Measurements from ENCODE around the gene JPH4. TPM values are rescaled to one million over a fixed set of nuclear protein-coding genes. Genes with fewer than 3 reads are reported as not detected.

JPH4 gene
- total and polyA plus RNA-seq, 4 donors: 0.23 to 3.1 (median 1.0) TPM

DNA sequence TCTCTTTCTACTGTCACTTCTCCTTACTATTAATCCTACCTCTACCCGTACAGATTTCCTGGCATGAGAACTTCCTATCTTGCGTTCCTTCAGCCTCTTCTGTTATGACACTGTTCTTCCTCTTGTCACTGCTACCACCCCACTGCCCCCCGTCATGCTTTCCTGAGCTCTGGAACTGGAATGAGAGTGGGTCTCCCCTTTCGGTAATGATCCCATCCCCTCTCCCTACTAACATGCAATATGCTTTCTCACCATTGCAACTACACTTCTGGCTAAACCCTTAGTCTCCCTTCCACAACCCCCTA lies 6.1 kb downstream of the JPH4 start:
- no peak for ATAC-seq (ENCODE audit: insufficient read depth, low FRiP score)
- H3K4me1 ChIP-seq (ENCODE audit: control insufficient read depth in 5 of 5, insufficient read depth in 5 of 5, low read length in 5 of 5): peaks cover 0 to 15% (median 12%) of the 10 kb centered on the region in 5 donors
- DNase-seq: no peak
- TF ChIP-seq, protein P1, sequence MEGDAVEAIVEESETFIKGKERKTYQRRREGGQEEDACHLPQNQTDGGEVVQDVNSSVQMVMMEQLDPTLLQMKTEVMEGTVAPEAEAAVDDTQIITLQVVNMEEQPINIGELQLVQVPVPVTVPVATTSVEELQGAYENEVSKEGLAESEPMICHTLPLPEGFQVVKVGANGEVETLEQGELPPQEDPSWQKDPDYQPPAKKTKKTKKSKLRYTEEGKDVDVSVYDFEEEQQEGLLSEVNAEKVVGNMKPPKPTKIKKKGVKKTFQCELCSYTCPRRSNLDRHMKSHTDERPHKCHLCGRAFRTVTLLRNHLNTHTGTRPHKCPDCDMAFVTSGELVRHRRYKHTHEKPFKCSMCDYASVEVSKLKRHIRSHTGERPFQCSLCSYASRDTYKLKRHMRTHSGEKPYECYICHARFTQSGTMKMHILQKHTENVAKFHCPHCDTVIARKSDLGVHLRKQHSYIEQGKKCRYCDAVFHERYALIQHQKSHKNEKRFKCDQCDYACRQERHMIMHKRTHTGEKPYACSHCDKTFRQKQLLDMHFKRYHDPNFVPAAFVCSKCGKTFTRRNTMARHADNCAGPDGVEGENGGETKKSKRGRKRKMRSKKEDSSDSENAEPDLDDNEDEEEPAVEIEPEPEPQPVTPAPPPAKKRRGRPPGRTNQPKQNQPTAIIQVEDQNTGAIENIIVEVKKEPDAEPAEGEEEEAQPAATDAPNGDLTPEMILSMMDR (IDR thresholded peaks at IDR 0.05; ENCODE audit: control extremely low read depth, extremely low read depth): no peak
- H3K4me3 ChIP-seq: no peak overlapping the region
- H3K36me3 ChIP-seq (ENCODE audit: control insufficient read depth in 4 of 4, insufficient read depth in 4 of 4, low read length in 4 of 4): no peaks in the 10 kb centered on the region
- H3K9me3 ChIP-seq (ENCODE audit: control insufficient read depth in 4 of 4, insufficient read depth in 3 of 4, low read length in 3 of 4): no peaks in the 10 kb centered on the region
- H3K27ac ChIP-seq (ENCODE audit: low read depth in 1 of 2, low read length in 1 of 2): peak overlapping the region in 1 of 2 donors; percentile 71
- peaks cover 0 to 39% (median 32%) of the 10 kb centered on the region in 3 donors for H3K27me3 ChIP-seq (ENCODE audit: control insufficient read depth in 3 of 3, insufficient read depth in 3 of 3, low read length in 2 of 3)
- 25 to 45% methylated on average over 4 of the region's 4 CpGs for WGBS, 2 donors
- no peak overlapping the region for H3K9ac ChIP-seq (ENCODE audit: insufficient read depth in 1 of 2, low read length in 2 of 2)

DNA sequence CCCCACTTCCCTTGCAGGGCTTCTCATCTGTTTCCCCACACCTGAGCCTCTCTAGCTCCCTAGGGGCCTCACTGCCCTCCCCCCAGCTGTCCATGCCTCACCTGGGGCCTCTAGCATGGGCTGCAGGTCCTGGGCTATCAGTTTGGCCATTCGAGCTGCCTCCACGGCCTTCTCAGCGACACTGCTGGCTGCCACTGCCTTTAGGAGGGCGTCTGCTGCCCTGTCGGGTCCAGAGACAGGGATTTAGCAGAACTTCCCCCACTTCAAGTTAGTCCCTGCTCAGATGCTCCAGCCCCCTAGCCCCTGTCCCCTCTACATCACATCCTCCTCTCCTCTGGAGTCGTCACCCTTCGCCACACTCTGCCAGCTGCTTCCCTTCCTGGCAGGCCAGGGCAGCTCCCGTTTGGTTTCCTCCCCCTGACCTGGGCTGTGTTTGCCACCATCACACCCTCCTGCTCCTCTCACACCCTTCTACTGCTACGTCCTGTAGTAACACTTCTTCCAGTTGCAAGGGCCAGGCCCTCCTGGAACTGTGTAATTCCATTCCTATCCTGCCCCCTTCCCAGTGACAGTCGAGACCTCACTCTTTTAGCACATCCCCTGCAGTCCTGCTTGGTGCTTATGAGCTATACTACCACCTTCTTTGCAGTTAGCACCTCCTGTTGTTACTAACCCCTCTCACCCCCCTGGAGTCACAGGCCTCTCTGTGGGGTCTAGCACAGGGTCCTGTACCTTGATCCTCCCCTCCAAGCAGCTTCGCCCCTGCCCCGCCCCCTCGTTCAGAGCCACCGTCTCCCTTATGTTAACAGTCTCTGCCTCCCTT lies 6.7 kb downstream of the JPH4 start:
- H3K27ac ChIP-seq (ENCODE audit: low read depth in 1 of 2, low read length in 1 of 2): peak overlapping the region in 1 of 2 donors; percentile 71
- ATAC-seq (ENCODE audit: insufficient read depth, low FRiP score) (no peak), DNase-seq (no peak)
- peaks cover 0 to 15% (median 7%) of the 10 kb centered on the region in 5 donors for H3K4me1 ChIP-seq (ENCODE audit: control insufficient read depth in 5 of 5, insufficient read depth in 5 of 5, low read length in 5 of 5)
- 44 to 56% methylated on average over 14 of the region's 14 CpGs for WGBS, 2 donors
- H3K9me3 ChIP-seq (ENCODE audit: control insufficient read depth in 4 of 4, insufficient read depth in 3 of 4, low read length in 3 of 4): no peaks in the 10 kb centered on the region
- no peaks in the 10 kb centered on the region for H3K36me3 ChIP-seq (ENCODE audit: control insufficient read depth in 4 of 4, insufficient read depth in 4 of 4, low read length in 4 of 4)
- no peak overlapping the region for H3K9ac ChIP-seq (ENCODE audit: insufficient read depth in 1 of 2, low read length in 2 of 2)
- H3K27me3 ChIP-seq (ENCODE audit: control insufficient read depth in 3 of 3, insufficient read depth in 3 of 3, low read length in 2 of 3): peaks cover 0 to 39% (median 32%) of the 10 kb centered on the region in 3 donors
- TF ChIP-seq, protein P1 (IDR thresholded peaks at IDR 0.05; ENCODE audit: control extremely low read depth, extremely low read depth): no peak
- H3K4me3 ChIP-seq: no peak overlapping the region

DNA sequence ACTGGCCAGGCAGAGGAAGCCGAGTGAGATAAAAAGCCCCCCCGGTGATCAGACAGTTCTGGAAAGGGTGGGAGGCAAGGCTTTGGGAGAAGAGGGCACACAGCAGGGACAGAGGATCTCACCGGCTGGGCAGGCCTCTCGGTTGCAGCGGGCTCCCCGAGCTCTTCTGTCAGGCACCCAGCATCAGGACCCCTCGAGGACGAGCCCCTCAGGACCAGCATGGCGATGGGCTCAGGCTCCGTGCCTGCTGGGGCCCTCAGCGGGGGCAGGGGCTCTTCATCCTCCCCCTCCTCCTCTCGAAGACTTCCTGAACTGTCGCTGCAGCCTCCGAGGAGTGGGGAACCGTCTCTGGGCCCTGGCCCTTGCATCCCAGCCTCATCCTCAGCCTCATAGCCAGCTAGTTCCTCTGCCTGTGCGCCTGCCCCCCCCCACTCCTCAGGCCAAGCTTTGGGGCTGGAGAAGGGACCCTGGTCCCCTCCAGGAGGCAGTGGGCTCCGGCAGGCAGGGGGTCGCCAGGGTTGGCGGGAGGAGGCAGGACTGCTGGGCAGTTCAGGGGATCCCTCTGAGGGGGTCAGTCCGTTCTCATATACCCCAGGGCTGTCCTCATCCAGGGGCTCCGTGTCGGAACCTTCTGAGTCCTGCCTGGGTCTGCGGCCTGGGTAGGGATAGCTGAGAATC lies 7.6 kb downstream of the JPH4 start:
- Histone ChIP-seq H3K36me3 (ENCODE audit: control insufficient read depth in 4 of 4, insufficient read depth in 4 of 4, low read length in 4 of 4) (no peaks in the 10 kb centered on the region), H3K27ac (ENCODE audit: low read depth in 1 of 2, low read length in 1 of 2) (no peak overlapping the region), H3K4me3 (no peak overlapping the region), H3K9ac (ENCODE audit: insufficient read depth in 1 of 2, low read length in 2 of 2) (no peak overlapping the region), H3K9me3 (ENCODE audit: control insufficient read depth in 4 of 4, insufficient read depth in 3 of 4, low read length in 3 of 4) (no peaks in the 10 kb centered on the region), H3K27me3 (ENCODE audit: control insufficient read depth in 3 of 3, insufficient read depth in 3 of 3, low read length in 2 of 3) (peaks cover 0 to 31% (median 26%) of the 10 kb centered on the region in 3 donors), H3K4me1 (ENCODE audit: control insufficient read depth in 5 of 5, insufficient read depth in 5 of 5, low read length in 5 of 5) (peaks cover 0 to 21% (median 5%) of the 10 kb centered on the region in 5 donors)
- ATAC-seq (ENCODE audit: insufficient read depth, low FRiP score) (no peak), DNase-seq (no peak)
- TF ChIP-seq, protein P1 (IDR thresholded peaks at IDR 0.05; ENCODE audit: control extremely low read depth, extremely low read depth): no peak
- 82% methylated on average over 23 of the region's 23 CpGs for WGBS, 2 donors
